Erythroblast (primary cell): ENCODE measurements around the gene APOBEC4.

Experiments
- GATA1 ChIP-seq: IDR thresholded peaks from 2 replicates; pipeline ENCODE4 v1.6.1; 2011; ENCODE audit warnings: low read depth, mild to moderate bottlenecking, control low read depth, low read length, moderate library complexity
- POLR2A ChIP-seq: IDR thresholded peaks from 2 replicates; pipeline ENCODE4 v1.6.1; 2011; ENCODE audit warnings: mild to moderate bottlenecking, low read length

DNA sequence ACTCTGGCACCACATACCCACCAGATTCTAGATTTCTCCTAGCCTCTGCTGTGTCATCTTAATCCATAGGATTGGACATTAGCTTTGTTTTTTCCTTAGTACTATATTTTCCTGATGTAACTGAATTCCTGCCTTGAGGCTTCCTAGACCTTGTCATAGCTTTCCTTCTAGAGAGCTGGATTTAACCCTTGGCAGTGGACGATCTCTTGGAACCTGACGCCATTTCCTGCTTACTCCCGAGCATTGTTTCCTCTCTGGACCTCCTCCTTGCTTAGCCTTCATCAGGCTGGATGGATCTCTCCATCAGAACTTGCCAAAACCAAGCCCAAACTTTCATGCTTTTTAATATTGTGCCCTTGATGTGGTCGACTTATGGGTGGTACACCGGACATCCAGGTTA, 1.5 kb downstream of the APOBEC4 start:
- TF ChIP-seq POLR2A (no peak), GATA1 (no peak)
